PC-9 (cell line): ENCODE data around the gene TIPRL.

Experiments
- CTCF ChIP-seq: fragments of 200-600 bp; sonication (generic); conservative IDR thresholded peaks from 2 replicates; pipeline ENCODE4 v1.6.1; 2017; ENCODE audit warnings: mixed run types, antibody characterized with exemption, mild to moderate bottlenecking, moderate library complexity
- EZH2 ChIP-seq: fragments of 200-600 bp; sonication (generic); IDR thresholded peaks from 2 replicates; pipeline ENCODE4 v1.8.0; 2017; ENCODE audit warnings: antibody characterized with exemption, low read depth

GRCh38 chr1:168135921-168136708 is 42.6 kb upstream of the TIPRL start:
- TF ChIP-seq CTCF: no peak
- TF ChIP-seq EZH2: no peak
